GM23338 (cell line): ENCODE results near the gene MCM7. TPM values are rescaled to one million over a fixed set of nuclear protein-coding genes. Genes with fewer than 3 reads are reported as not detected.

Experiments
- ATAC-seq: fragments of 200-7000 bp; cut with Tn5 transposase; 3 replicates; pipeline ENCODE4 v1.9.1; 2020
- DNase-seq: peaks from one replicate; pipeline ENCODE4 v3.0.0-alpha.2; 2015; ENCODE audit warnings: low spot score
- H2AFZ ChIP-seq: fragments of 200-600 bp; sonication (generic); 2 replicates; pipeline ENCODE4 v1.8.0; 2016; ENCODE audit warnings: antibody characterized with exemption, mild to moderate bottlenecking, moderate library complexity
- H3F3A ChIP-seq: fragments of 200-600 bp; sonication (generic); replicated peaks from 2 replicates; pipeline ENCODE4 v1.8.0; 2017; ENCODE audit warnings: antibody characterized with exemption, mixed run types, low read depth
- H3K27ac ChIP-seq: fragments of 200-600 bp; sonication (generic); 2 replicates; pipeline ENCODE4 v1.6.1; 2016; ENCODE audit warnings: low read depth
- H3K27me3 ChIP-seq: fragments of 200-600 bp; sonication (generic); 2 replicates; pipeline ENCODE4 v1.8.0; 2016; ENCODE audit warnings: mild to moderate bottlenecking, mixed run types, moderate library complexity; ENCODE audit not compliant: insufficient read depth
- H3K36me3 ChIP-seq: fragments of 200-600 bp; sonication (generic); 2 replicates; pipeline ENCODE4 v1.8.0; 2016; ENCODE audit warnings: mild to moderate bottlenecking; ENCODE audit not compliant: insufficient read depth
- H3K4me1 ChIP-seq: fragments of 200-600 bp; sonication (generic); 2 replicates; pipeline ENCODE4 v1.8.0; 2016; ENCODE audit warnings: mild to moderate bottlenecking, moderate library complexity; ENCODE audit not compliant: insufficient read depth
- H3K4me2 ChIP-seq: fragments of 200-600 bp; sonication (generic); 2 replicates; pipeline ENCODE4 v1.7.1; 2017; ENCODE audit warnings: mixed run types
- H3K4me3 ChIP-seq: fragments of 200-600 bp; sonication (generic); 2 replicates; pipeline ENCODE4 v1.6.1; 2016; ENCODE audit warnings: mixed run types
- H3K79me2 ChIP-seq: fragments of 200-600 bp; sonication (generic); replicated peaks from 2 replicates; pipeline ENCODE4 v1.8.0; 2017; ENCODE audit warnings: mild to moderate bottlenecking; ENCODE audit not compliant: insufficient read depth
- H3K9me2 ChIP-seq: fragments of 200-600 bp; sonication (generic); 2 replicates; pipeline ENCODE4 v1.8.0; 2017; ENCODE audit not compliant: insufficient read depth
- H4K20me1 ChIP-seq: fragments of 200-600 bp; sonication (generic); replicated peaks from 2 replicates; pipeline ENCODE4 v1.8.0; 2017; ENCODE audit warnings: mild to moderate bottlenecking; ENCODE audit not compliant: insufficient read depth
- H3K27ac Mint-ChIP-seq: 2 replicates; pipeline ENCODE4 v1.8.0; 2020; ENCODE audit warnings: inconsistent platforms, mild to moderate bottlenecking, moderate library complexity, mixed read lengths
- H3K27me3 Mint-ChIP-seq: 3 replicates; pipeline ENCODE4 v1.8.0; 2022; ENCODE audit warnings: low read depth, mild to moderate bottlenecking, moderate library complexity, mixed read lengths, inconsistent platforms; ENCODE audit not compliant: insufficient read depth, poor library complexity
- H3K36me3 Mint-ChIP-seq: 3 replicates; pipeline ENCODE4 v1.8.0; 2021; ENCODE audit warnings: low read depth, mild to moderate bottlenecking, inconsistent platforms, moderate library complexity, mixed read lengths
- H3K4me1 Mint-ChIP-seq: 3 replicates; pipeline ENCODE4 v1.8.0; 2020; ENCODE audit warnings: mild to moderate bottlenecking, inconsistent platforms, mixed read lengths
- H3K4me3 Mint-ChIP-seq: 3 replicates; pipeline ENCODE4 v1.8.0; 2021; ENCODE audit warnings: moderate library complexity, mild to moderate bottlenecking, inconsistent platforms, mixed read lengths
- H3K9me3 Mint-ChIP-seq: 3 replicates; pipeline ENCODE4 v1.8.0; 2020; ENCODE audit warnings: moderate library complexity, mild to moderate bottlenecking, inconsistent platforms, mixed read lengths
- CREB1 ChIP-seq: fragments of 250-450 bp; sonication (Bioruptor Pico); IDR thresholded peaks from 2 replicates; pipeline ENCODE4 v1.5.0; 2020; ENCODE audit warnings: low read depth, mild to moderate bottlenecking, moderate library complexity
- EZH2phosphoT487 ChIP-seq: fragments of 200-600 bp; sonication (generic); IDR thresholded peaks from one replicate; pipeline ENCODE4 v1.8.1; 2018; ENCODE audit warnings: antibody characterized with exemption; ENCODE audit not compliant: unreplicated experiment
- POLR2AphosphoS5 ChIP-seq: IDR thresholded peaks from 2 replicates; pipeline ENCODE4 v1.6.1; 2016; ENCODE audit warnings: antibody characterized with exemption, low read depth
- ZNF331 ChIP-seq: fragments of 250-450 bp; sonication (Bioruptor Pico); IDR thresholded peaks from 2 replicates; pipeline ENCODE4 v1.5.0; 2020; ENCODE audit warnings: low read depth, mild to moderate bottlenecking, moderate library complexity
- polyA plus RNA-seq: library from polyadenylated mRNA; unstranded; fragments of >200 nt; fragmentation: Nextera tagmentation; extraction: Ambion mirVana; gene quantifications from 2 replicates; pipeline ENCODE4 v1.2.1, GENCODE V29; 2016
- total RNA-seq: library from RNA; depleted of rRNA; stranded (reverse); fragments of >200 nt; shearing (Covaris generic); gene quantifications from 2 replicates; pipeline ENCODE4 v1.2.3, GENCODE V29; 2014
- TF ChIP-seq, protein P1 (sequence below): IDR thresholded peaks from one replicate; pipeline ENCODE4 v1.6.1; 2018; ENCODE audit warnings: antibody characterized with exemption; ENCODE audit not compliant: unreplicated experiment
- TF ChIP-seq, protein P2 (sequence below): IDR thresholded peaks from 2 replicates; pipeline ENCODE4 v1.6.1; 2016; ENCODE audit warnings: antibody characterized with exemption
- TF ChIP-seq, protein P3 (sequence below): fragments of 250-450 bp; sonication (Bioruptor Pico); IDR thresholded peaks from 2 replicates; pipeline ENCODE4 v1.5.0; 2020; ENCODE audit warnings: mild to moderate bottlenecking, moderate library complexity

MCM7 gene
- total and polyA plus RNA-seq, 2 experiments from 2014 or later, result 140 to 285 TPM

DNA sequence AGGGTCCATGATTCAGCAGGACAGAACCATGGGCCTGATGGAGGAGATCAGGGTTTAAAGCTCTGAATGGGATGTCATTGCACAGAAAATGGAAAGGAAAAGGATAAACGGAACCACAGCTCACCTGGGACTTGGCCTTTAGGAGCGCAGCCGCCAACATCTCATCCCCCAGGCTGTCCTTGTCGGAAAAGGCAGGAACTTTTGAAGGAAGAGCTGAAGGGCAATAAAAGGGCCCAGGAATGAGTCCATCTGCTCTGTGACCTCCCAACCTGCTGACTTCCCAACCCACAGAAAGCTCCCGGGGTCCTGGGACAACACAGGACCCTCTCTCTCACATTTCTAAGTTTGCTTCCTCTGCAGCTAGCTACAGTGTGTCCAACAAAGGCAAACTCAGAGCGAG lies 25.8 kb downstream of the MCM7 start:
- Histone ChIP-seq H3K79me2 (peaks cover 61% of the 10 kb centered on the region), H4K20me1 (peaks cover 22% of the 10 kb centered on the region), H3K4me2 (no peak overlapping the region), H3K4me3 (no peak overlapping the region), H3K36me3 (peaks cover 95% of the 10 kb centered on the region), H2AFZ (no peak overlapping the region), H3K9me2 (no peaks in the 10 kb centered on the region), H3F3A (peaks cover 54% of the 10 kb centered on the region), H3K27me3 (0 out of 2 replicates have a peak, but pooled peaks cover 4% of the 10 kb centered on the region), H3K4me1 (peaks cover 7% of the 10 kb centered on the region; the same call in 1 of the 2 replicates), H3K27ac (no peak overlapping the region)
- DNase-seq (no peak), ATAC-seq (no peak)
- H3K36me3 Mint-ChIP-seq, result peaks cover 99% of the 10 kb centered on the region
- peaks cover 26% of the 10 kb centered on the region for H3K27me3 Mint-ChIP-seq
- no peak overlapping the region for H3K27ac Mint-ChIP-seq
- H3K4me1 Mint-ChIP-seq, result peaks cover 8% of the 10 kb centered on the region; the same call in 2 of the 3 replicates
- H3K4me3 Mint-ChIP-seq, result no peak overlapping the region; the same call in 2 of the 3 replicates
- peaks cover 73% of the 10 kb centered on the region for H3K9me3 Mint-ChIP-seq
- TF ChIP-seq ZNF331 (CRISPR knock-in tag) (no peak), EZH2phosphoT487 (no peak), CREB1 (no peak)
- TF ChIP-seq, protein P1, sequence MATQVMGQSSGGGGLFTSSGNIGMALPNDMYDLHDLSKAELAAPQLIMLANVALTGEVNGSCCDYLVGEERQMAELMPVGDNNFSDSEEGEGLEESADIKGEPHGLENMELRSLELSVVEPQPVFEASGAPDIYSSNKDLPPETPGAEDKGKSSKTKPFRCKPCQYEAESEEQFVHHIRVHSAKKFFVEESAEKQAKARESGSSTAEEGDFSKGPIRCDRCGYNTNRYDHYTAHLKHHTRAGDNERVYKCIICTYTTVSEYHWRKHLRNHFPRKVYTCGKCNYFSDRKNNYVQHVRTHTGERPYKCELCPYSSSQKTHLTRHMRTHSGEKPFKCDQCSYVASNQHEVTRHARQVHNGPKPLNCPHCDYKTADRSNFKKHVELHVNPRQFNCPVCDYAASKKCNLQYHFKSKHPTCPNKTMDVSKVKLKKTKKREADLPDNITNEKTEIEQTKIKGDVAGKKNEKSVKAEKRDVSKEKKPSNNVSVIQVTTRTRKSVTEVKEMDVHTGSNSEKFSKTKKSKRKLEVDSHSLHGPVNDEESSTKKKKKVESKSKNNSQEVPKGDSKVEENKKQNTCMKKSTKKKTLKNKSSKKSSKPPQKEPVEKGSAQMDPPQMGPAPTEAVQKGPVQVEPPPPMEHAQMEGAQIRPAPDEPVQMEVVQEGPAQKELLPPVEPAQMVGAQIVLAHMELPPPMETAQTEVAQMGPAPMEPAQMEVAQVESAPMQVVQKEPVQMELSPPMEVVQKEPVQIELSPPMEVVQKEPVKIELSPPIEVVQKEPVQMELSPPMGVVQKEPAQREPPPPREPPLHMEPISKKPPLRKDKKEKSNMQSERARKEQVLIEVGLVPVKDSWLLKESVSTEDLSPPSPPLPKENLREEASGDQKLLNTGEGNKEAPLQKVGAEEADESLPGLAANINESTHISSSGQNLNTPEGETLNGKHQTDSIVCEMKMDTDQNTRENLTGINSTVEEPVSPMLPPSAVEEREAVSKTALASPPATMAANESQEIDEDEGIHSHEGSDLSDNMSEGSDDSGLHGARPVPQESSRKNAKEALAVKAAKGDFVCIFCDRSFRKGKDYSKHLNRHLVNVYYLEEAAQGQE, result no peak
- TF ChIP-seq, protein P2, sequence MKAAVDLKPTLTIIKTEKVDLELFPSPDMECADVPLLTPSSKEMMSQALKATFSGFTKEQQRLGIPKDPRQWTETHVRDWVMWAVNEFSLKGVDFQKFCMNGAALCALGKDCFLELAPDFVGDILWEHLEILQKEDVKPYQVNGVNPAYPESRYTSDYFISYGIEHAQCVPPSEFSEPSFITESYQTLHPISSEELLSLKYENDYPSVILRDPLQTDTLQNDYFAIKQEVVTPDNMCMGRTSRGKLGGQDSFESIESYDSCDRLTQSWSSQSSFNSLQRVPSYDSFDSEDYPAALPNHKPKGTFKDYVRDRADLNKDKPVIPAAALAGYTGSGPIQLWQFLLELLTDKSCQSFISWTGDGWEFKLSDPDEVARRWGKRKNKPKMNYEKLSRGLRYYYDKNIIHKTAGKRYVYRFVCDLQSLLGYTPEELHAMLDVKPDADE, result no peak

DNA sequence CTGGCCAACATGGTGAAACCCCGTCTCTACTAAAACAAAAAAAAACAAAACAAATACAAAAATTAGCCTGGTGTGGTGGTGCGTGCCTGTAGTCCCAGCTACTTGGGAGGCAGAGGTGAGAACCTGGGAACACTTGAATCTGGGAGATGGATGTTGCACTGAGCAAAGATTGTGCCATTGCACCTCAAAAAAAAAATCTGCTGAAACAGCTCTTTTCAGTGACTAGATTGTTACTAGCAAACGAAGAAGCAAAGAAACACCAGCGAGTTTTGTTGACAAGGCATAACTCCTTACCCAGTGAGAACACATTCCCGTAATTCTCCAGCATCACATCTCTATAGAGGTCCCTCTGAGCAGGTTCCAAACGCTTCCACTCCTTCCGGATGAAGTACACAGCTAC lies 26.4 kb downstream of the MCM7 start:
- Histone ChIP-seq H3K4me3 (no peak overlapping the region), H2AFZ (no peak overlapping the region), H3K27me3 (0 out of 2 replicates have a peak, but pooled peaks cover 5% of the 10 kb centered on the region), H3K36me3 (peaks cover 99% of the 10 kb centered on the region), H3K4me1 (peaks cover under 1% of the 10 kb centered on the region; the same call in 1 of the 2 replicates), H3K9me2 (no peaks in the 10 kb centered on the region), H3K79me2 (peaks cover 57% of the 10 kb centered on the region), H3F3A (peaks cover 55% of the 10 kb centered on the region), H3K4me2 (no peak overlapping the region), H4K20me1 (peaks cover 16% of the 10 kb centered on the region), H3K27ac (no peak overlapping the region)
- no peak overlapping the region for H3K27ac Mint-ChIP-seq
- H3K9me3 Mint-ChIP-seq, result peaks cover 78% of the 10 kb centered on the region
- no peak for DNase-seq
- peaks cover 100% of the 10 kb centered on the region for H3K36me3 Mint-ChIP-seq
- H3K4me3 Mint-ChIP-seq, result no peak overlapping the region
- peaks cover 23% of the 10 kb centered on the region for H3K27me3 Mint-ChIP-seq
- no peak for ATAC-seq
- peaks cover 3% of the 10 kb centered on the region; the same call in 1 of the 3 replicates for H3K4me1 Mint-ChIP-seq
- TF ChIP-seq, protein P1, result no peak
- TF ChIP-seq POLR2AphosphoS5, result no peak
- TF ChIP-seq, protein P3, sequence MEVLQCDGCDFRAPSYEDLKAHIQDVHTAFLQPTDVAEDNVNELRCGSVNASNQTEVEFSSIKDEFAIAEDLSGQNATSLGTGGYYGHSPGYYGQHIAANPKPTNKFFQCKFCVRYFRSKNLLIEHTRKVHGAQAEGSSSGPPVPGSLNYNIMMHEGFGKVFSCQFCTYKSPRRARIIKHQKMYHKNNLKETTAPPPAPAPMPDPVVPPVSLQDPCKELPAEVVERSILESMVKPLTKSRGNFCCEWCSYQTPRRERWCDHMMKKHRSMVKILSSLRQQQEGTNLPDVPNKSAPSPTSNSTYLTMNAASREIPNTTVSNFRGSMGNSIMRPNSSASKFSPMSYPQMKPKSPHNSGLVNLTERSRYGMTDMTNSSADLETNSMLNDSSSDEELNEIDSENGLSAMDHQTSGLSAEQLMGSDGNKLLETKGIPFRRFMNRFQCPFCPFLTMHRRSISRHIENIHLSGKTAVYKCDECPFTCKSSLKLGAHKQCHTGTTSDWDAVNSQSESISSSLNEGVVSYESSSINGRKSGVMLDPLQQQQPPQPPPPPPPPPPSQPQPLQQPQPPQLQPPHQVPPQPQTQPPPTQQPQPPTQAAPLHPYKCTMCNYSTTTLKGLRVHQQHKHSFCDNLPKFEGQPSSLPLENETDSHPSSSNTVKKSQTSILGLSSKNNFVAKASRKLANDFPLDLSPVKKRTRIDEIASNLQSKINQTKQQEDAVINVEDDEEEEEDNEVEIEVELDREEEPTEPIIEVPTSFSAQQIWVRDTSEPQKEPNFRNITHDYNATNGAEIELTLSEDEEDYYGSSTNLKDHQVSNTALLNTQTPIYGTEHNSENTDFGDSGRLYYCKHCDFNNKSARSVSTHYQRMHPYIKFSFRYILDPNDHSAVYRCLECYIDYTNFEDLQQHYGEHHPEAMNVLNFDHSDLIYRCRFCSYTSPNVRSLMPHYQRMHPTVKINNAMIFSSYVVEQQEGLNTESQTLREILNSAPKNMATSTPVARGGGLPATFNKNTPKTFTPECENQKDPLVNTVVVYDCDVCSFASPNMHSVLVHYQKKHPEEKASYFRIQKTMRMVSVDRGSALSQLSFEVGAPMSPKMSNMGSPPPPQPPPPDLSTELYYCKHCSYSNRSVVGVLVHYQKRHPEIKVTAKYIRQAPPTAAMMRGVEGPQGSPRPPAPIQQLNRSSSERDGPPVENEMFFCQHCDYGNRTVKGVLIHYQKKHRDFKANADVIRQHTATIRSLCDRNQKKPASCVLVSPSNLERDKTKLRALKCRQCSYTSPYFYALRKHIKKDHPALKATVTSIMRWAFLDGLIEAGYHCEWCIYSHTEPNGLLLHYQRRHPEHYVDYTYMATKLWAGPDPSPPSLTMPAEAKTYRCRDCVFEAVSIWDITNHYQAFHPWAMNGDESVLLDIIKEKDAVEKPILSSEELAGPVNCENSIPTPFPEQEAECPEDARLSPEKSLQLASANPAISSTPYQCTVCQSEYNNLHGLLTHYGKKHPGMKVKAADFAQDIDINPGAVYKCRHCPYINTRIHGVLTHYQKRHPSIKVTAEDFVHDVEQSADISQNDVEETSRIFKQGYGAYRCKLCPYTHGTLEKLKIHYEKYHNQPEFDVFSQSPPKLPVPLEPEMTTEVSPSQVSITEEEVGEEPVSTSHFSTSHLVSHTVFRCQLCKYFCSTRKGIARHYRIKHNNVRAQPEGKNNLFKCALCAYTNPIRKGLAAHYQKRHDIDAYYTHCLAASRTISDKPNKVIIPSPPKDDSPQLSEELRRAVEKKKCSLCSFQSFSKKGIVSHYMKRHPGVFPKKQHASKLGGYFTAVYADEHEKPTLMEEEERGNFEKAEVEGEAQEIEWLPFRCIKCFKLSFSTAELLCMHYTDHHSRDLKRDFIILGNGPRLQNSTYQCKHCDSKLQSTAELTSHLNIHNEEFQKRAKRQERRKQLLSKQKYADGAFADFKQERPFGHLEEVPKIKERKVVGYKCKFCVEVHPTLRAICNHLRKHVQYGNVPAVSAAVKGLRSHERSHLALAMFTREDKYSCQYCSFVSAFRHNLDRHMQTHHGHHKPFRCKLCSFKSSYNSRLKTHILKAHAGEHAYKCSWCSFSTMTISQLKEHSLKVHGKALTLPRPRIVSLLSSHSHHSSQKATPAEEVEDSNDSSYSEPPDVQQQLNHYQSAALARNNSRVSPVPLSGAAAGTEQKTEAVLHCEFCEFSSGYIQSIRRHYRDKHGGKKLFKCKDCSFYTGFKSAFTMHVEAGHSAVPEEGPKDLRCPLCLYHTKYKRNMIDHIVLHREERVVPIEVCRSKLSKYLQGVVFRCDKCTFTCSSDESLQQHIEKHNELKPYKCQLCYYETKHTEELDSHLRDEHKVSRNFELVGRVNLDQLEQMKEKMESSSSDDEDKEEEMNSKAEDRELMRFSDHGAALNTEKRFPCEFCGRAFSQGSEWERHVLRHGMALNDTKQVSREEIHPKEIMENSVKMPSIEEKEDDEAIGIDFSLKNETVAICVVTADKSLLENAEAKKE, result no peak
